PFSK-1 (cell line): Measurements from ENCODE around the gene TMEM200A.

Experiments used
- FOXP2 ChIP-seq: optimal IDR thresholded peaks from 2 replicates; pipeline ENCODE3; 2011; ENCODE audit warnings: borderline replicate concordance, control low read depth, inconsistent platforms; ENCODE audit not compliant: insufficient read depth; ENCODE audit errors: extremely low read length, extremely low read depth
- POLR2AphosphoS5 ChIP-seq: IDR thresholded peaks from 2 replicates; pipeline ENCODE4 v1.6.1; 2012; ENCODE audit warnings: low read depth, mild to moderate bottlenecking, control low read depth, low read length, moderate library complexity
- REST ChIP-seq, 2 experiments: IDR thresholded peaks; 2 replicates each; pipeline versions ENCODE4 v1.6.1 to v1.8.0; 2011 to 2012; ENCODE audit warnings: low read depth in 2 of 2, low read length in 2 of 2, control low read depth in 1 of 2, inconsistent platforms in 1 of 2, mild to moderate bottlenecking in 1 of 2, moderate library complexity in 1 of 2; ENCODE audit not compliant: insufficient read depth in 1 of 2
- SIN3A ChIP-seq: IDR thresholded peaks from 2 replicates; pipeline ENCODE4 v1.6.1; 2012; ENCODE audit warnings: mild to moderate bottlenecking, low read length, moderate library complexity, borderline replicate concordance; ENCODE audit not compliant: insufficient read depth
- TAF1 ChIP-seq: IDR thresholded peaks from 2 replicates; pipeline ENCODE4 v1.6.1; 2012; ENCODE audit warnings: low read length, control low read depth, borderline replicate concordance; ENCODE audit not compliant: insufficient read depth

Gene TMEM200A

GRCh38 chr6:130434174-130434873, 68.5 kb downstream of the TMEM200A start:
- TF ChIP-seq REST (IDR thresholded peaks at IDR 0.05; ENCODE audit: insufficient read depth in 1 of 2, low read depth in 2 of 2, low read length in 2 of 2) (no peak), FOXP2 (no peak), SIN3A (no peak), POLR2AphosphoS5 (no peak), TAF1 (no peak)

DNA sequence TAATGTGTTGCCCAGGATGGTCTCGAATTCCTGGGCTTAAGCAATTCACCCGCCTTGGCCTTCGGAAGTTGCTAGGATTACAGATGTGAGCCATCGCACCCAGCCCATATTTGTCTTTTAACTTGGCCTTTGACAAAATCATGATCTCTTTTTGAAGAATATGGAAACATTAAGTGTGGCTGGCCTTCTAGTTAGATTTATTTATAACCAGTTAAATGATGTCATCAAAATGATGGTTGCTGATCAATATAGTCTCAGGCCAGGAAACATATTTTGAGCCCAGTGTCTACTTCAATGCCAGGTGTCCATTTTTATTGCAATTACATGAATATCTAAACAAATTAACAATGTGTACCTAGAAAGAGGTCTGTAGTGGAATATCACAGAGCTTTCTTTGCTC, 69.4 kb downstream of the TMEM200A start:
- TF ChIP-seq TAF1 (no peak), SIN3A (no peak), REST (IDR thresholded peaks at IDR 0.05; ENCODE audit: insufficient read depth in 1 of 2, low read depth in 2 of 2, low read length in 2 of 2) (no peak), FOXP2 (no peak), POLR2AphosphoS5 (no peak)

- TF ChIP-seq TAF1 = no peak
These were observed 72.1 kb downstream of the TMEM200A start for GRCh38 chr6:130437961-130438360.

DNA sequence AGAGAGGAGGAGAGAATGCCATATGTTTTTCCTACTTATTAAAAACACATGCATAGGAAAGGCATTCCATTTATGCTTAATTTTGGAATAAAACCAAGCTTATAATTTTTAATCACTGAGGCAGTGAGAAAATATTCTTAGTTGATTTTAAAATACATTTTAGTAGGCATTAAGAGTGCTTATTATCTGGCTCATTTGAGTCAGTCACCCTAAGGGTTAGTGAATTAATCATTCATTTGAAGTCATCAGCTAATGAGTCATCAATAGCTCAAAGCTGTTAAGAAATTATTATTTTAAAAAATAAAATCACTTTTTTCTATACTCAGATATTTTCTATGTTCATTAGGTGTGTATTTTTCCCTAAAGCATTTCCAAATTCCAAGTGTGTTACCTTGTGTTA, 81.6 kb downstream of the TMEM200A start:
- TF ChIP-seq SIN3A (no peak), POLR2AphosphoS5 (no peak), FOXP2 (no peak), TAF1 (no peak), REST (IDR thresholded peaks at IDR 0.05; ENCODE audit: insufficient read depth in 1 of 2, low read depth in 2 of 2, low read length in 2 of 2) (no peak)

DNA sequence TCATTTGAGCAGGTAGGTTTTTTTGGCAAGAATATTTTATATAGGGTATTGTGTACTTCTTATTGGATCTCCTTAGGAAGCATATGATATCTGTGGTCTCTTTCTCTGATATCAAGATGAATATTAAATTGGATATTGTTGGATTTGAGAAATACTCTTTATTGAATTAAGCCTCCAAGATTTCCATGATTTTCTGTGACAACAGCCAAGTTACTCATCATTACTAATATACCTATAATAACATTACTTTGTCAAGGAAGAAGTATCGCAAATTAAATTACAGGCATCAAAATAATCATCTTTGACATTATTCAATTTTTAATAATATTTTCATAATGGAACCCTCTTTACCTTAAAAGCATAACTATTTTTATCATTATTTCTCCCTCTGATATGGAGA, 86.5 kb downstream of the TMEM200A start:
- TF ChIP-seq FOXP2 (no peak), REST (IDR thresholded peaks at IDR 0.05; ENCODE audit: insufficient read depth in 1 of 2, low read depth in 2 of 2, low read length in 2 of 2) (no peak), TAF1 (no peak), SIN3A (no peak), POLR2AphosphoS5 (no peak)
